Karpas-422 (cell line): Measurements from ENCODE around the gene ITPR1. TPM values are rescaled to one million over a fixed set of nuclear protein-coding genes. Genes with fewer than 3 reads are reported as not detected.

Source experiments
- DNase-seq: peaks from one replicate; pipeline ENCODE4 v3.0.0-alpha.2; 2015
- H2AFZ ChIP-seq: fragments of 200-600 bp; sonication (generic); 2 replicates; pipeline ENCODE4 v1.6.1; 2014; ENCODE audit warnings: antibody characterized with exemption, low read length, mixed read lengths
- H3K27ac ChIP-seq: fragments of 200-600 bp; sonication (generic); 2 replicates; pipeline ENCODE4 v1.5.1; 2014; ENCODE audit warnings: mild to moderate bottlenecking, low read length, moderate library complexity
- H3K27me3 ChIP-seq: fragments of 200-600 bp; sonication (generic); 2 replicates; pipeline ENCODE4 v1.6.1; 2014; ENCODE audit warnings: low read length, mixed read lengths
- H3K36me3 ChIP-seq: fragments of 200-600 bp; sonication (generic); 2 replicates; pipeline ENCODE4 v1.6.1; 2014; ENCODE audit warnings: low read length, mixed read lengths; ENCODE audit not compliant: insufficient read depth
- H3K4me1 ChIP-seq: fragments of 200-600 bp; sonication (generic); 2 replicates; pipeline ENCODE4 v1.6.1; 2014; ENCODE audit warnings: mild to moderate bottlenecking, low read length, mixed read lengths
- H3K4me2 ChIP-seq: fragments of 200-600 bp; sonication (generic); 2 replicates; pipeline ENCODE4 v1.6.1; 2014; ENCODE audit warnings: low read length, low read depth, mild to moderate bottlenecking; ENCODE audit not compliant: poor library complexity, severe bottlenecking
- H3K4me3 ChIP-seq: fragments of 200-600 bp; sonication (generic); 2 replicates; pipeline ENCODE4 v1.5.1; 2014; ENCODE audit warnings: mild to moderate bottlenecking, antibody characterized with exemption, low read length, mixed read lengths
- H3K79me2 ChIP-seq: fragments of 200-600 bp; sonication (generic); 2 replicates; pipeline ENCODE4 v1.6.1; 2014; ENCODE audit warnings: mild to moderate bottlenecking, low read length, mixed read lengths
- H3K9ac ChIP-seq: fragments of 200-600 bp; sonication (generic); 2 replicates; pipeline ENCODE4 v1.6.0; 2014; ENCODE audit warnings: low read length
- H3K9me2 ChIP-seq: fragments of 200-600 bp; sonication (generic), shearing (Covaris generic); replicated peaks from 2 replicates; pipeline ENCODE4 v1.6.0; 2014; ENCODE audit warnings: mild to moderate bottlenecking, low read length, moderate library complexity; ENCODE audit not compliant: insufficient read depth
- H3K9me3 ChIP-seq: fragments of 300-700, 200-600 bp; sonication (generic); 2 replicates; pipeline ENCODE4 v1.6.1; 2014; ENCODE audit warnings: low read length, mixed read lengths
- H4K20me1 ChIP-seq: fragments of 200-600 bp; sonication (generic); 2 replicates; pipeline ENCODE4 v1.6.1; 2014; ENCODE audit warnings: mild to moderate bottlenecking, antibody characterized with exemption, low read length, low read depth; ENCODE audit not compliant: insufficient read depth
- total RNA-seq: library from RNA; depleted of rRNA; stranded (reverse); fragments of >200 nt; shearing (Covaris generic); gene quantifications from 2 replicates; pipeline ENCODE4 v1.2.3, GENCODE V29; 2014; ENCODE audit warnings: low replicate concordance; rRNA removed

ITPR1 gene
- total RNA-seq, 1 experiment from 2014 or later = 18.2 TPM

- no peak overlapping the region for H3K4me3 ChIP-seq
- no peaks in the 10 kb centered on the region for H3K27me3 ChIP-seq
- no peaks in the 10 kb centered on the region for H3K79me2 ChIP-seq
- no peak for DNase-seq
- no peaks in the 10 kb centered on the region for H3K9me2 ChIP-seq
- no peaks in the 10 kb centered on the region for H3K36me3 ChIP-seq
- no peak overlapping the region for H3K4me2 ChIP-seq
- H3K4me1 ChIP-seq = no peaks in the 10 kb centered on the region
- no peaks in the 10 kb centered on the region for H4K20me1 ChIP-seq
- H2AFZ ChIP-seq = no peak overlapping the region
- no peak overlapping the region for H3K27ac ChIP-seq
- no peaks in the 10 kb centered on the region for H3K9me3 ChIP-seq
- H3K9ac ChIP-seq = no peak overlapping the region
Measured at GRCh38 chr3:4886448-4886847, 393.3 kb downstream of the ITPR1 start.

- Histone ChIP-seq H3K27ac (no peak overlapping the region), H3K27me3 (no peaks in the 10 kb centered on the region), H3K9me3 (no peaks in the 10 kb centered on the region), H4K20me1 (no peaks in the 10 kb centered on the region), H2AFZ (no peak overlapping the region), H3K4me1 (no peaks in the 10 kb centered on the region), H3K9me2 (no peaks in the 10 kb centered on the region), H3K79me2 (no peaks in the 10 kb centered on the region), H3K4me2 (no peak overlapping the region), H3K9ac (no peak overlapping the region), H3K4me3 (no peak overlapping the region), H3K36me3 (no peaks in the 10 kb centered on the region)
- DNase-seq = no peak
Measured at GRCh38 chr3:4887177-4887576, 394.0 kb downstream of the ITPR1 start.

- no peak overlapping the region for H3K4me2 ChIP-seq
- H3K9me3 ChIP-seq = no peaks in the 10 kb centered on the region
- no peak overlapping the region for H2AFZ ChIP-seq
- no peak overlapping the region for H3K4me3 ChIP-seq
- no peaks in the 10 kb centered on the region for H3K79me2 ChIP-seq
- DNase-seq = no peak
- no peaks in the 10 kb centered on the region for H4K20me1 ChIP-seq
- H3K9ac ChIP-seq = no peak overlapping the region
- H3K27ac ChIP-seq = no peak overlapping the region
- H3K36me3 ChIP-seq = no peaks in the 10 kb centered on the region
- no peaks in the 10 kb centered on the region for H3K4me1 ChIP-seq
- no peaks in the 10 kb centered on the region for H3K9me2 ChIP-seq
- H3K27me3 ChIP-seq = no peaks in the 10 kb centered on the region
Measured at GRCh38 chr3:4888913-4889846, 396.0 kb downstream of the ITPR1 start.

- DNase-seq = no peak
- H2AFZ ChIP-seq = no peak overlapping the region
- H4K20me1 ChIP-seq = no peaks in the 10 kb centered on the region
- H3K9me3 ChIP-seq = no peaks in the 10 kb centered on the region
- H3K27ac ChIP-seq = no peak overlapping the region
- no peak overlapping the region for H3K4me3 ChIP-seq
- H3K36me3 ChIP-seq = no peaks in the 10 kb centered on the region
- no peaks in the 10 kb centered on the region for H3K27me3 ChIP-seq
- no peak overlapping the region for H3K4me2 ChIP-seq
- no peak overlapping the region for H3K9ac ChIP-seq
- H3K79me2 ChIP-seq = no peaks in the 10 kb centered on the region
- H3K4me1 ChIP-seq = no peaks in the 10 kb centered on the region
- H3K9me2 ChIP-seq = no peaks in the 10 kb centered on the region
Measured at GRCh38 chr3:4889896-4890295, 396.7 kb downstream of the ITPR1 start.

- no peak for DNase-seq
- no peaks in the 10 kb centered on the region for H4K20me1 ChIP-seq
- H3K79me2 ChIP-seq = no peaks in the 10 kb centered on the region
- no peak overlapping the region for H2AFZ ChIP-seq
- no peak overlapping the region for H3K4me3 ChIP-seq
- H3K4me1 ChIP-seq = no peaks in the 10 kb centered on the region
- H3K9me3 ChIP-seq = no peaks in the 10 kb centered on the region
- H3K9me2 ChIP-seq = no peaks in the 10 kb centered on the region
- H3K27me3 ChIP-seq = no peaks in the 10 kb centered on the region
- no peak overlapping the region for H3K27ac ChIP-seq
- no peaks in the 10 kb centered on the region for H3K36me3 ChIP-seq
- no peak overlapping the region for H3K9ac ChIP-seq
- no peak overlapping the region for H3K4me2 ChIP-seq
Measured at GRCh38 chr3:4894891-4895530, 401.9 kb downstream of the ITPR1 start.

- no peak for DNase-seq
- H3K27me3 ChIP-seq = no peaks in the 10 kb centered on the region
- H3K36me3 ChIP-seq = no peaks in the 10 kb centered on the region
Measured at GRCh38 chr3:4895838-4896237, 402.7 kb downstream of the ITPR1 start.

More at GRCh38 chr3:4895838-4896237, 402.7 kb downstream of the ITPR1 start:
- Histone ChIP-seq H3K9me3 (no peaks in the 10 kb centered on the region), H3K27ac (no peak overlapping the region), H3K4me3 (no peak overlapping the region), H3K4me1 (no peaks in the 10 kb centered on the region), H3K9ac (no peak overlapping the region), H4K20me1 (no peaks in the 10 kb centered on the region), H3K4me2 (no peak overlapping the region), H3K9me2 (no peaks in the 10 kb centered on the region), H3K79me2 (no peaks in the 10 kb centered on the region), H2AFZ (no peak overlapping the region)

Other genes starting within 250 kb of the ITPR1 start
- gene SETMAR, start 190.0 kb upstream of the ITPR1 start, total RNA-seq = 6.0 and 16.9 TPM in 2 replicates
- gene SUMF1, start 26.1 kb upstream of the ITPR1 start, total RNA-seq = 9.4 and 13.5 TPM in 2 replicates